GM12801 (cell line): ENCODE measurements around the gene L3MBTL2.

Experiments used
- TF ChIP-seq, protein P1 (sequence below): IDR thresholded peaks from one replicate; pipeline ENCODE4 v1.5.1; 2011; ENCODE audit warnings: control low read depth; ENCODE audit not compliant: insufficient read length; ENCODE audit errors: extremely low read depth

Gene L3MBTL2

DNA sequence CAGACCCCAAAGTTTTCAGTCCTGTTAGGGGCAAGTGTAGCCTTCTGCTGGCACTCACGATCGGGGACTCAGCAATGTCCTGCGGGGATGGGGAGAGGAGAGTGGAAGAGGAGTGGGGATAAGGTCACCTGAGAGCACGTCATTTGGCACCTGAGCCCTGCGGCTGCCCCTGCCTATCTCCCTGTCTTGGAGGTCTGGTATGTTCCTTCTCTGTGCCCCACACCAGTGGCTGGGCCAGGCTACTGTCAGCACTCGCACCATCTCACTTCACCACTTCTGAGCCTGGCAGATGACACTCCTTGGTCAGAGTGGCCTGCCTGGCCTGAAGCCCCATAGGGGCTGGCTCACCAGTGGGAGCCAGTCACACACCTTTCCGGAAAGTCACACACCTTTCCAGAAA is 55.8 kb downstream of the L3MBTL2 start:
- TF ChIP-seq, protein P1, sequence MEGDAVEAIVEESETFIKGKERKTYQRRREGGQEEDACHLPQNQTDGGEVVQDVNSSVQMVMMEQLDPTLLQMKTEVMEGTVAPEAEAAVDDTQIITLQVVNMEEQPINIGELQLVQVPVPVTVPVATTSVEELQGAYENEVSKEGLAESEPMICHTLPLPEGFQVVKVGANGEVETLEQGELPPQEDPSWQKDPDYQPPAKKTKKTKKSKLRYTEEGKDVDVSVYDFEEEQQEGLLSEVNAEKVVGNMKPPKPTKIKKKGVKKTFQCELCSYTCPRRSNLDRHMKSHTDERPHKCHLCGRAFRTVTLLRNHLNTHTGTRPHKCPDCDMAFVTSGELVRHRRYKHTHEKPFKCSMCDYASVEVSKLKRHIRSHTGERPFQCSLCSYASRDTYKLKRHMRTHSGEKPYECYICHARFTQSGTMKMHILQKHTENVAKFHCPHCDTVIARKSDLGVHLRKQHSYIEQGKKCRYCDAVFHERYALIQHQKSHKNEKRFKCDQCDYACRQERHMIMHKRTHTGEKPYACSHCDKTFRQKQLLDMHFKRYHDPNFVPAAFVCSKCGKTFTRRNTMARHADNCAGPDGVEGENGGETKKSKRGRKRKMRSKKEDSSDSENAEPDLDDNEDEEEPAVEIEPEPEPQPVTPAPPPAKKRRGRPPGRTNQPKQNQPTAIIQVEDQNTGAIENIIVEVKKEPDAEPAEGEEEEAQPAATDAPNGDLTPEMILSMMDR: no peak

DNA sequence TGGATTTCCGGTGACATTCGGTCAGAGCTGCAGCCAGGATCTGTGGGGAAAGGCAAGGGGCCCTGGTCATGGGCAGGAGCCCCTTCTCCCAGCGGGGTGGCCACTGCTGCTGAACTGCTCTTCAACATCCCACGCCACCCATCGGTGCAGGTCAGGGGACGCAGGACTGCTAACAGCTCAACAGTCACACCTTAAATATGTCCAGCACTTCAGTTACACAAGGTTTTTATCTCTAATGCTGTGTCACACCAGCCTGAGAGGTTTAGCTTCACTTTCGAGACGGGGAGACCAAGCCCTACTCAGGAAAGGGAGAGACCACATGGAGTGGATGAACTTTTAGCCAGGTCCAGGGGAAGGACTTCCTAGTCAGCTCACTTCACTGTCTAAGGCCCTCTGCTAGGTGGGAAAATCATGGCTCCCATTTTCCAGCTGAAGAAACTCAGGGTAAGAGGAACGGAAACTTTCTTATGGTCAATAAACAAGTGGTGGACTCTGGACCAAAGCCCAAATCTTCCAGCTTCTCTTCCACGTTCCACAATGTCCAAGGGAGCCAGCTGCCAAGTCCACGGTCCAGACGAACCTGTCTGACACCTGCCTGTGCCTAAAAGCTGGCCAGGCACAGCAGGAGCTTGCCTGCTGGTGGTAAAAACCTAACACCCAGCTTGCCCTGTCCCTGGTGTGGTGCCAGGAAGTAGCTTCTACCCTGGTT is 56.6 kb downstream of the L3MBTL2 start:
- TF ChIP-seq, protein P1: no peak

DNA sequence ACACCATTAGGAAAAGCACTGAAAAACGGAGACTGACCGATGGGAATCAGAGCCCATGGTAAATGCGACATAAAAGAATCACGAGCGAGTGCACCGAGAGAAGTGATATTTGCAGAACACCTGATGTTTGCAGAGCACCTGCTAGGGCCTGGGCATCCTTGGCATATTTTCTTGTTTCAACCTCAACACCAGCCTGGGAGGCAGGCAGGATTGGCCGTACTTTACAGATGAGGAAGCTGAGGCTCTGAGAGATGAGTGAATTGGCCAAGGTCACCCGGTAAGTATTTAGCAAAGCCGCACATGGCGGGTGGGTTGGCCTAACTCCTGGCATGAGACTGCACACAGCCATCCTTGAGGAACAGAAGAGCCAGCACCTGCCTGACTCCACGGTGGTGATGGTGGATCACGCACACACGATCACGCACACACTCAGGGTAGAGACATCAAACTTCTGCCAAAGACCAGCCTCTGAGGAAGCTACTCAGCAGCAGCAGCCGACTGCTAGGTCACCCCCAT is 57.2 kb downstream of the L3MBTL2 start:
- TF ChIP-seq, protein P1: no peak

DNA sequence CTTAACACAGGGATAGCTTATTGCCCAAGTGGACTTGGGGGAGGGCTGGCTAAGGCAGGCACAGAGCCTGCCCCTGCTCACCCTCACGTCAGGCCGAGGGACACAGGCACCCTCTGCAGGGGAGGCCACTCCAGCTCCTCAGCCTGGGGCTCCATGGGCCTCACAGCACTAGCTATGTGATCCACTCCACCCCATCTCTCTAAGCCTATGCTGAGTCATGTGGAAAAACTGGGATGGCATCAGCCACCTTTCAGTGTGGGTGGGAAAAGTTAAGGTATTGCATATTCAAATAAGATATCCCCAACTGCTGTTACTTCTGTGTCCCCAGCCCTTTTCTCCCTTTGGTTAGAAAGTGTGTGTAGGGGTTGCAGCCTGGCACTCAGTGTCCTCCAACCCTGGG is 58.6 kb downstream of the L3MBTL2 start:
- TF ChIP-seq, protein P1: no peak

DNA sequence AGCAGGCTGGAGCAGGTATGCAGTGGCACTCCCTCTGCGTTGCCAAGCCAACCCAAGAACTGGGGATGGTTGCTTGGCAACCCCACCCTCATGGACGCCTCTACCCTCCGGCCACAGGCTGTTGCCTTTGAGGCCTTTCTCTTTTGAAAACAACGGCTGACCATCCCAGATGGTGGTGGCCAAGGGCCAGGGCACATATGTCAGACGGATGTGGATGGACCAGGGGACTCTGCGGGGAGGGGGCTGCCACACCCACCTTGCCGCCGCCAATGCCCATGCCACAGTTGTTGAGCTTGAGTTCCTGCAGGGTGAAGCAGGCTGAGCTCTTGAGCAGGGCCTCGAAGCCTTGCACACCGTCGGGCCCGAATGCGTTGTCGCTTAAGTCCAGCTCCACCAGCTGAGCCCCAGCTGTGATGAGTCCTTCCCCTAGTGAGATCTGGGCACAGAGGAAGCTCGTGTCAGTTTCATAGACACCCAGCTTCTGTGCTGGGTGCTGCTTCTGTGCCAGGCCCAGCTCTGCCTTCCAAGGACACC is 59.4 kb downstream of the L3MBTL2 start:
- TF ChIP-seq, protein P1: no peak

DNA sequence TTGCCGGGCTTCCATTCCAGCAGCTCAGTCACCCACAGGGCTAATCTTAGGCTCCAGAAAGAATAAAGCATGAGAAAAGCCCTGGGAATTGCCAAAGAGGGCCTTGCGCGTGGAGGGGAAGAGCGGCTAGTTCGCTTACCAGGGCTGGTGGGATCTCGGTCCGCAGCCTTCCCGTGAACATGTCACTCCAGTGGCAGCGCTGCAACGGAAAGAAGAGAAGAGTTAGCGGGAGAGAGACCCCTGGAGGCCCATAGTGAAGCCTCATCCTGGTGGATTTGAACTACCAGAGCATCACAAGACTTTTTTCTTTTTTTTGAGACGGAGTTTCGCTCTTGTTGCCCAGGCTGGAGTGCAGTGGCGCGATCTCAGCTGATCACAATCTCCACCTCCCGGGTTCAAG is 62.8 kb downstream of the L3MBTL2 start:
- TF ChIP-seq, protein P1: no peak

DNA sequence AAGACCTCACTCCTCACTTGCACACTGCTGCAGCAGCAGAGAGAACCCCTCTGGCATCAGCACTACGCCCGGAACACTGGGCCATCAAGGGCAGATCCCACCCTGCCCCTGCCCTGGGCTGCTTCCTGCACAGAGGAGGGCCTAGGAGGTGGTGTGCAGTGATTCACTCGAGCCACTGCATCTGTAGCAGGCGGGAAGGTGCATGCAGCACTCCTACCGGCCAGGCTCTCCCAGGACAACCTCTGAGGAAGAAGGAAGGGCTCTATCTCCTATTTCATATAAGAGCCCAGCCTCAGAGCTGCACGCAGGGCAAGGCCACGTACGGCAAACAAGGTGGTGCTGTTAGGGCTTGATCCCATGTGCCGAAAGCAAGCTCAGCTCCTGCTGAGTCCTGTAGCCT is 66.7 kb downstream of the L3MBTL2 start:
- TF ChIP-seq, protein P1: no peak
